Effector CD8-positive, alpha-beta T cell (primary cell): Measurements from ENCODE around the gene FGD2.
"Not testable (repeated sequence)": the region's sequence is repeated elsewhere in the genome, so short reads cannot be mapped to it uniquely, and the experiment has no call there.

Experiments used
- DNase-seq: peaks from one replicate; lab custom pipeline; 2025; lab: John Stamatoyannopoulos, UW

FGD2 gene

GRCh38 chr6:37058984-37059343 is 53.5 kb downstream of the FGD2 start:
- not testable (repeated sequence) for DNase-seq

DNA sequence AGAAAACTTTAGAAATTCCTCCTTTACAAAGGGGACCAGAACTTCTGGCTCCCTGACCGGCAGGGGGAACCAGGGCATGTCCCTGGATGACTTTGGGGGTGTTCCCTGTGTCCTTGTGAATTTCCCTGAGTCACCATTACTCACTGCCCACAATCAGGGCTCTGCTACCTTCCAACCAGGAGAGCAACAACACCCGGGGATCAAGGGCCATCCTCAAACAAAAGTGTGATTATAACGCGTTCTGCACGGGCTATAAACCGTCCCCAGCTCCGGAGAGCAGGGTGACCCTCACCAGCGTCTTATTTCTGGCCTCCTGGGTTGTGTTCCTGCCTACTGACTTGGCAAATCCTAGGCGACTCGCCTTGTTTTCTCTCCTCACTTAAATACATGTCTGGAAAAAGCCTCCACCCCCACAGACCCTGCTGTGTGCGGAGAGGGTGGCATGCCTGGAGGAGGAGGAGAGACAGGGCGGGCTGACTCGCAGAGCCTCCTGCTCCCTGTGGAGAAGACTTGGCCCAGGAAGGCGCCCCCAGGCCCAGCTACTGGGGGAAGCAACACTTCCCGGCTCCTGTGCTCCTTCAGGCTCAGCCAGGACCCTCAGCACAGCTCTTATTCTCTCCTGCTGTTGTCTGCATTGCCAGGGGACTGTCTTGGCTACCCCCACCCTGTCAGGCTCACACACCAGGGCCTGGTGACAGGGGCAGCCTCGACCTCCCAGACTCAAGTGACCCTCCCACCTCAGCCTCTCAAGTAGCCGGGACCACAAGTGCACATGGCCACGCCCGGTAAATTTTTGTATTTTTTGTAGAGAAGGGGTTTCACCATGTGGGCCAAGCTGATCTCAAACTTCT is 54.1 kb downstream of the FGD2 start:
- DNase-seq, result no peak

GRCh38 chr6:37060195-37060559 is 54.7 kb downstream of the FGD2 start:
- DNase-seq, result no peak

DNA sequence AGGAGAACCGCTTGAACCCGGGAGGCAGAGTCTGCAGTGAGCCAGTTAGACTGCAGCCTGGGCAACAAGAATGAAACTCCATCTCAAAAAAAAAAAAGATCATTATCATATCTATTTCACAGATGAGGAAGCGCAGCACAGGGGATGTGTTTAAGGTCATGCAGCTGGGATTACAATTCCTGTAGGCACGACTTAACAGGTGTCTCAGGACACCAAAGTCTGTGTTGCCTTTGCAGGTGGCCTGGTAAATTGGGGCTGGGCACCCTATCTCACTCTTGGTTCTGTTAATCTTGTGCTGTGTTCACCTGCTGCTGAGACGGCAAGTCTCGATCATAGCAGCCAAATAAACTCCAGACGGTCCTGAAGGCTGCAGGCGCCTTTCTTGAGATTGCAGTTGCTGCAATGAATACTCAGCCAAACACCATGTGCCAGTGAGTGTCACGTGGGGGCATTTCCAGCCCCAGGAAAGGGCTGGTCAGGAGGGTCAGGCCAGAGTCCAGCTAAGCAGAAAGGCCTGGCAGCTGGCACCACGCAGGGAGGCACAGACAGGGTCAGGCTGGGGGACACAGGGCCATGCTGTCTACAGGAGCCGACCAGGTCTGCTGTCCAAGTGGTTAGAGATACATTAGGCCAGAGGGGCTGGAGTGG is 55.8 kb downstream of the FGD2 start:
- no peak for DNase-seq

DNA sequence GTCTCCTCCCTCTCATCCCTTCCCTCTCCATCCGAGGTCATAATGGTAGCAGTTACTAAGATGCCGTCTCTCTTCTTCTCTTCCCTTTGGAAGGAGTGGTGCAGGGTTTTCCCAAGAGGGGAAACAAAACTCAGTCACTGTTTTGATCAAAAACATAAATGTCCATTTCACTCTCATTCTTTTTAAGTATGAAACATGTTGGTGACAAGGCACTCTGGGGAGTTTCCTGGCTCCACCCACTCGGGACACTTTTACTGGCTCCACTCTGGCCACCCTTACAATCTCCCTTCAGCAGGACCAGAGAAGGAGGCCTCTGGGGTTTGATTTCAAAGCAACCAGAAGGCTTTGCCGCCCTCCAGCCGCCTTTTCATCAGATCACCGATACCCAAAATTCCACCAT is 57.0 kb downstream of the FGD2 start:
- DNase-seq, result no peak

- DNase-seq, result no peak
These were observed 63.2 kb downstream of the FGD2 start for GRCh38 chr6:37068356-37069270.

- DNase-seq, result no peak
These were observed 64.2 kb downstream of the FGD2 start for GRCh38 chr6:37069639-37070038.

GRCh38 chr6:37072526-37072925 is 67.1 kb downstream of the FGD2 start:
- DNase-seq, result no peak

DNA sequence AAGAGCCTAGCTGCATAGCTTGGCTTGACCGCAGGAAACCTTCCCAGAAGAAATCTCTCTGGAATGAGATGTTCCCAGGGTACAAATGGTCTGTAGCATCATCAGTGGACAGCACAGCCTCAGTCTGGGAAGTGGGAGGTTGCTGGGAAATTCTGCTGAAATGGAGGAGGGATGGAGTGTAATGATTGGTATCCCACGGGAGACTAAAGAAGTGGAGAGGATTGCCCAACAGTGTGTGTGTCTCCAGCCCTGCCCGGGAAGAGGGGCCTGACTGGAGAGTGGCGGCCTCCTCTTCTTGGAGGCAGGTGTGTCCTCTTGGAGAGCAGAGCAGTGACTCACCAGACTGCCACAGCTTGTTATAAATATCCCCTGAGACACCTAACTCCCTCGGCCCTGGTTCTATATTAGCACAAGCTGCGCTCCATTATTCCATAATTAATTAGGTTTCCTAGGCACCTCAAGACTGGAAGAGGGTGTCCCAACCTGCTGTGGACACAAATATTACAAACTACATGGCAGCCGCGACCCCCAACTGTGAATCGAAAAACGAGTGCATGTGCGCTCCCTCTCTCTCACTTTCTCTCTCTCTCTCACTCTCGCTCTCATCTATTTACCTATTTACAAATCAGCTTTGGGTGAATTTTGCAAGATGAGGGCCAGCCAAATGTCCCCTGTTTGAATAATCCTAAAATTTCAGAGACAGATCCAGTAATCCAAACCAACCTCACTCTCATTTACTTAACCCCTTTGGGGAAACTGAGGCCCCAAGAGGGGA is 68.8 kb downstream of the FGD2 start:
- DNase-seq, result no peak

- DNase-seq, result no peak
These were observed 71.9 kb downstream of the FGD2 start for GRCh38 chr6:37077191-37077904.

DNA sequence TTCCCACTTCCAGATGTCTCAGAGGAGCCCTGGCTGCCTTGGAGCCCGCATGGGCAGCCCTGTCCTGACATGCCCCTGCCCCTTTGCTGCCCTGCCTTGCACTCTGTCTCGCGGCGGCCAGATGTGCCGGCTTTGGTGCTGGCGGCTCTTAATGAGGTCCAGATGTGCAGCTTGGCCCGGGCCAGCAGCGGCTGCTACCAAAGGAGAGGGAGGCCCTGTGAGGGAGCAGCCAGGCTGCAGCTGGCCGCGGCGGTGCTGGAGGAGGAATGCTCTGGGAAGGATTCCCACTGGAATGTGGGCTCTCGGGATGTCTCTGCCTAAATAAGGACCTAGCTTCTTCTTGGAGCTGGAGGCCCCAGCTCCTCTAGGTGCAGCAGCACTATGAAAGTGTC is 72.4 kb downstream of the FGD2 start:
- DNase-seq, result no peak
